ENCODE results near the gene SETD4.

DNA sequence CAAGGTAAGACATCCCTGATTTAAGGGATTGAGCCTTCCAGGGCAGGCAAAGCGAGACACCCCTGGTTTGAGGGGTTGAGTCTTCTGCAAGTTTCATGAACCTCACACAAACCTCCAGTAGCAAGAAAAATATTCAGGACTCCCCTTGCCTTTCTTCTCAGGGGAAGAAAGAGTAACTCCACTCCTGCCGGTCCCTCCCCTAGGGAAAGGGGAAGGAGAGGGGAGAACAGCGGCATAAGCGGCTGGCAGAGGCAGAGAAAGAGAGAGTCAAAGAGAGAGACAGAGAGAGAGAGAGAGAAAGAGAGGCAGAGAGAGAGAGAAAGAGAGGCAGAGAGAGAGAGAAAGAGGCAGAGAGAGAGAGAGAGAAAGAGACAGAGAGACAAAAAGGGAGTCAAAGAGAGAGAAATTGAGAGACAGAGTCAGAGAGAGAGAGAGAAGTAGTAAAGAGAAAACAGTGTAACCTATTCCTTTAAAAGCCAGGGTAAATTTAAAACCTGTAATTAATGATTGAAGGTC lies 45.1 kb upstream of the SETD4 start:
- no peak for TF ChIP-seq CTCF (IDR thresholded peaks at IDR 0.05; ENCODE audit: low read depth, low read length)
- TF ChIP-seq EZH2phosphoT487 (IDR thresholded peaks at IDR 0.05; ENCODE audit: low read depth) = no peak
